GM12801 (cell line): ENCODE measurements around the gene IL20.

Source experiments
- CTCF ChIP-seq: IDR thresholded peaks from one replicate; pipeline ENCODE4 v1.5.1; 2011; ENCODE audit warnings: control low read depth; ENCODE audit not compliant: insufficient read length; ENCODE audit errors: extremely low read depth

The IL20 gene

GRCh38 chr1:206880314-206880713 is 14.9 kb downstream of the IL20 start:
- no peak for TF ChIP-seq CTCF

- no peak for TF ChIP-seq CTCF
Observed at GRCh38 chr1:206882555-206882954, 17.1 kb downstream of the IL20 start.

GRCh38 chr1:206883160-206883559 is 17.7 kb downstream of the IL20 start:
- no peak for TF ChIP-seq CTCF

GRCh38 chr1:206883876-206884275 is 18.5 kb downstream of the IL20 start:
- TF ChIP-seq CTCF, result no peak

- no peak for TF ChIP-seq CTCF
Observed at GRCh38 chr1:206885341-206886060, 20.1 kb downstream of the IL20 start.

GRCh38 chr1:206886831-206887230 is 21.4 kb downstream of the IL20 start:
- TF ChIP-seq CTCF, result no peak

- no peak for TF ChIP-seq CTCF
Observed at GRCh38 chr1:206887701-206888100, 22.3 kb downstream of the IL20 start.
